ENCODE data around the gene SCN3B.

SCN3B gene

GRCh38 chr11:123611698-123612097, 42.7 kb downstream of the SCN3B start:
- H3K4me3 ChIP-seq (ENCODE audit: low read depth, low read length): no peak overlapping the region
- no peak for DNase-seq (ENCODE audit: low read depth)
- TF ChIP-seq, protein P1, sequence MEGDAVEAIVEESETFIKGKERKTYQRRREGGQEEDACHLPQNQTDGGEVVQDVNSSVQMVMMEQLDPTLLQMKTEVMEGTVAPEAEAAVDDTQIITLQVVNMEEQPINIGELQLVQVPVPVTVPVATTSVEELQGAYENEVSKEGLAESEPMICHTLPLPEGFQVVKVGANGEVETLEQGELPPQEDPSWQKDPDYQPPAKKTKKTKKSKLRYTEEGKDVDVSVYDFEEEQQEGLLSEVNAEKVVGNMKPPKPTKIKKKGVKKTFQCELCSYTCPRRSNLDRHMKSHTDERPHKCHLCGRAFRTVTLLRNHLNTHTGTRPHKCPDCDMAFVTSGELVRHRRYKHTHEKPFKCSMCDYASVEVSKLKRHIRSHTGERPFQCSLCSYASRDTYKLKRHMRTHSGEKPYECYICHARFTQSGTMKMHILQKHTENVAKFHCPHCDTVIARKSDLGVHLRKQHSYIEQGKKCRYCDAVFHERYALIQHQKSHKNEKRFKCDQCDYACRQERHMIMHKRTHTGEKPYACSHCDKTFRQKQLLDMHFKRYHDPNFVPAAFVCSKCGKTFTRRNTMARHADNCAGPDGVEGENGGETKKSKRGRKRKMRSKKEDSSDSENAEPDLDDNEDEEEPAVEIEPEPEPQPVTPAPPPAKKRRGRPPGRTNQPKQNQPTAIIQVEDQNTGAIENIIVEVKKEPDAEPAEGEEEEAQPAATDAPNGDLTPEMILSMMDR (IDR thresholded peaks at IDR 0.05; ENCODE audit: low read depth, low read length, missing control alignments): no peak
- in situ Hi-C loops (cut with HindIII; ENCODE audit: low sequenced_read_pairs): loop anchor here (5.0 kb wide), 1 partner anchor 91 kb away; no protein-coding TSS in a partner anchor

GRCh38 chr11:123608945-123609344, 45.5 kb downstream of the SCN3B start:
- TF ChIP-seq, protein P1 (IDR thresholded peaks at IDR 0.05; ENCODE audit: low read depth, low read length, missing control alignments): no peak
- in situ Hi-C loops (cut with HindIII; ENCODE audit: low sequenced_read_pairs): no loop called here
- no peak for DNase-seq (ENCODE audit: low read depth)
- H3K4me3 ChIP-seq (ENCODE audit: low read depth, low read length): no peak overlapping the region

- TF ChIP-seq, protein P1 (IDR thresholded peaks at IDR 0.05; ENCODE audit: low read depth, low read length, missing control alignments): no peak
- no peak overlapping the region for H3K4me3 ChIP-seq (ENCODE audit: low read depth, low read length)
- in situ Hi-C loops (cut with HindIII; ENCODE audit: low sequenced_read_pairs): no loop called here
- DNase-seq (ENCODE audit: low read depth): no peak
These were observed 46.1 kb downstream of the SCN3B start for GRCh38 chr11:123608371-123608770.

GRCh38 chr11:123607781-123608180, 46.6 kb downstream of the SCN3B start:
- H3K4me3 ChIP-seq (ENCODE audit: low read depth, low read length): no peak overlapping the region
- TF ChIP-seq, protein P1 (IDR thresholded peaks at IDR 0.05; ENCODE audit: low read depth, low read length, missing control alignments): no peak
- in situ Hi-C loops (cut with HindIII; ENCODE audit: low sequenced_read_pairs): no loop called here
- DNase-seq (ENCODE audit: low read depth): no peak

DNA sequence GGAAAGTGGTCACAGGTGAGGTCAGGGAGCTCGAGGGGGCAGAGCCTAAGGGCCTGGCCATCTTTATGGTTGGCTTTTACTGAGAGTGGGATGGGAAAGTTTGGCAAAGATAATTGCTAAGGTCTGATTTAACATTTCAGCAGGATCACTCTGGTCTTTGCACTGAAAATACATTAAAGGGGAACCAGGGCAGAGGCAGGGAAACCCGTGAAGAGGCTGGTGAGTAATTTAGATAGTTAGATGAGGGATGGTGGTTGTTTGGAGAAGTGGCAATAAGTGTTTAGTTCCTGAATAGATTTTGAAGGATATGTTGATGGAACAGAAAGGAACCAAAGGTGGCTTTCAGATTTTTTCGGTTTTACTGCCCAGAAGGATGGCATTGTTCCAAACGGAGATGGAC, 50.8 kb downstream of the SCN3B start:
- H3K4me3 ChIP-seq (ENCODE audit: low read depth, low read length): no peak overlapping the region
- no peak for DNase-seq (ENCODE audit: low read depth)
- TF ChIP-seq, protein P1 (IDR thresholded peaks at IDR 0.05; ENCODE audit: low read depth, low read length, missing control alignments): no peak
- in situ Hi-C loops (cut with HindIII; ENCODE audit: low sequenced_read_pairs): no loop called here

- no peak for DNase-seq (ENCODE audit: low read depth)
- in situ Hi-C loops (cut with HindIII; ENCODE audit: low sequenced_read_pairs): no loop called here
- no peak overlapping the region for H3K4me3 ChIP-seq (ENCODE audit: low read depth, low read length)
- TF ChIP-seq, protein P1 (IDR thresholded peaks at IDR 0.05; ENCODE audit: low read depth, low read length, missing control alignments): no peak
These were observed 52.7 kb downstream of the SCN3B start for GRCh38 chr11:123601743-123602142.

DNA sequence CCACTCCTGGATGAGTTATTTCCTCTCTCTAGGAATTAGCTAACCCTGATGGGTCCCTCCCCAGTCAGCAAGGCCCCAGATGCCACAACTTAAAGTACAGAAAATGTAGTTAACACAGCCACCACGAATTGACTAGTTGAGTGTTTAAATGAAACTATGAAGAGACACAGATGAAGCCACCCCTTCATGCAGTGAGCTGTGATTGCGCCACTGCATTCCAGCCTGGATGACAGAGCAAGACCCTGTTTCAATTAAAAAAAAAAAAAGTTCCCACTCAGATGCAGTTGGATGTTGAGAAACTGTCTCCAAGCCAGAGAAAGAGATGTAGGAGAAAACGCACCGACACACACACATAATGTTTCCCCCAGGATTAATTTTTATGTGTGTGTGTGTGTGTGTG, 53.3 kb downstream of the SCN3B start:
- in situ Hi-C loops (cut with HindIII; ENCODE audit: low sequenced_read_pairs): no loop called here
- no peak for DNase-seq (ENCODE audit: low read depth)
- H3K4me3 ChIP-seq (ENCODE audit: low read depth, low read length): no peak overlapping the region
- TF ChIP-seq, protein P1 (IDR thresholded peaks at IDR 0.05; ENCODE audit: low read depth, low read length, missing control alignments): no peak
